ENCODE data around the gene TAF1C.

DNA sequence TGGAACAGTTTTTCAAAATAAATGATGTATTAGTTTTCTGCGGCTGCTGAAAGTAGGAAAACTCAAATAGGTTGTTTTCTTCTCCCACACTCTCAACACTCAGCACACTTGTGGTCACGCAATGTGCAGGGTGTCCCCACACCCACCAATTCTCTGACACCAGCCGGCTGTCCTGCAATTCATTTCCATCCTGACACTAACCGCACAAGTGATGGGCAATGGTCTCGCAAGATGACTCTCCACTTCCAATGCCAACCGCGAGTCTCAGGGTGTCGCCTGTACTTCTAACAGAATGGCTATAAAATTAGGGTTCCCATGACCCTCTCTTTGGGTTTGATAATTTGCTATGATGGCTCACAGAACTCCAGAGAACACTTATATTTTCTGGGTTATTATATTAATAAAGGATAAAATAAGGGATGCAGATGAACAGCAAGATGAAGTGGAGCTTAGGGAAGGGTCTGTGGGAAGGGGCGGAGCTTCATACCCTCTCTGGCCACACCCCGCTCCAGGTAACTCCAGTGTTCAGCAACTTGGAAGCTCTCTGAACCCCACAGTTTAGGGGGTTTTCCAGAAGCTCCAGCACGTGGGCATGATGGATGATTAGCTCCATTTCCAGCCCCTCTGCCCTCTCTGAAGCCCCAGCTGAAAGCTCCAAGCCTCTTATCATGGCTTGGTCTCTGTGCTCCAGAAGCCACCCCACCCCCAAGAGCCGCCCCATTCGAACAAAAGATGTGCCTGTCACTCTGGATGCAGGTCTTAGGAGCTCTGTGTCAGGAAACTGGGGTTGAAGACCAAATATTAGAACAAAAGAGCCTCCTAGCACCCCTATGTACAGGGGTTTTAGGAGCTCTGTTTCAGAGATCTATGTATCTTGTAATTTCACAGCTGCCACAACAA, 19.8 kb downstream of the TAF1C start:
- TF ChIP-seq, protein P1, sequence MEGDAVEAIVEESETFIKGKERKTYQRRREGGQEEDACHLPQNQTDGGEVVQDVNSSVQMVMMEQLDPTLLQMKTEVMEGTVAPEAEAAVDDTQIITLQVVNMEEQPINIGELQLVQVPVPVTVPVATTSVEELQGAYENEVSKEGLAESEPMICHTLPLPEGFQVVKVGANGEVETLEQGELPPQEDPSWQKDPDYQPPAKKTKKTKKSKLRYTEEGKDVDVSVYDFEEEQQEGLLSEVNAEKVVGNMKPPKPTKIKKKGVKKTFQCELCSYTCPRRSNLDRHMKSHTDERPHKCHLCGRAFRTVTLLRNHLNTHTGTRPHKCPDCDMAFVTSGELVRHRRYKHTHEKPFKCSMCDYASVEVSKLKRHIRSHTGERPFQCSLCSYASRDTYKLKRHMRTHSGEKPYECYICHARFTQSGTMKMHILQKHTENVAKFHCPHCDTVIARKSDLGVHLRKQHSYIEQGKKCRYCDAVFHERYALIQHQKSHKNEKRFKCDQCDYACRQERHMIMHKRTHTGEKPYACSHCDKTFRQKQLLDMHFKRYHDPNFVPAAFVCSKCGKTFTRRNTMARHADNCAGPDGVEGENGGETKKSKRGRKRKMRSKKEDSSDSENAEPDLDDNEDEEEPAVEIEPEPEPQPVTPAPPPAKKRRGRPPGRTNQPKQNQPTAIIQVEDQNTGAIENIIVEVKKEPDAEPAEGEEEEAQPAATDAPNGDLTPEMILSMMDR (conservative IDR thresholded peaks at IDR 0.05; ENCODE audit: low read depth, low read length) = no peak
- TF ChIP-seq POLR2A (IDR thresholded peaks at IDR 0.05; ENCODE audit: low read depth, low read length) (no peak), FOS (IDR thresholded peaks at IDR 0.05; ENCODE audit: low read depth, low read length) (no peak), SMC3 (IDR thresholded peaks at IDR 0.05; ENCODE audit: low read depth, low read length) (no peak), RFX5 (IDR thresholded peaks at IDR 0.05; ENCODE audit: low read depth, low read length) (no peak), MAFK (IDR thresholded peaks at IDR 0.05; ENCODE audit: low read depth, low read length) (no peak), RCOR1 (IDR thresholded peaks at IDR 0.05; ENCODE audit: insufficient replicate concordance, low read length) (no peak), CEBPB (IDR thresholded peaks at IDR 0.05; ENCODE audit: low read depth, low read length) (no peak), MXI1 (IDR thresholded peaks at IDR 0.05; ENCODE audit: borderline replicate concordance, low read depth, low read length) (no peak), RAD21 (IDR thresholded peaks at IDR 0.05; ENCODE audit: low read length) (no peak)
- TF ChIP-seq, protein P2, sequence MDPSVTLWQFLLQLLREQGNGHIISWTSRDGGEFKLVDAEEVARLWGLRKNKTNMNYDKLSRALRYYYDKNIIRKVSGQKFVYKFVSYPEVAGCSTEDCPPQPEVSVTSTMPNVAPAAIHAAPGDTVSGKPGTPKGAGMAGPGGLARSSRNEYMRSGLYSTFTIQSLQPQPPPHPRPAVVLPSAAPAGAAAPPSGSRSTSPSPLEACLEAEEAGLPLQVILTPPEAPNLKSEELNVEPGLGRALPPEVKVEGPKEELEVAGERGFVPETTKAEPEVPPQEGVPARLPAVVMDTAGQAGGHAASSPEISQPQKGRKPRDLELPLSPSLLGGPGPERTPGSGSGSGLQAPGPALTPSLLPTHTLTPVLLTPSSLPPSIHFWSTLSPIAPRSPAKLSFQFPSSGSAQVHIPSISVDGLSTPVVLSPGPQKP (IDR thresholded peaks at IDR 0.05; ENCODE audit: borderline replicate concordance, low read depth, low read length) = no peak
- TF ChIP-seq, protein P3, sequence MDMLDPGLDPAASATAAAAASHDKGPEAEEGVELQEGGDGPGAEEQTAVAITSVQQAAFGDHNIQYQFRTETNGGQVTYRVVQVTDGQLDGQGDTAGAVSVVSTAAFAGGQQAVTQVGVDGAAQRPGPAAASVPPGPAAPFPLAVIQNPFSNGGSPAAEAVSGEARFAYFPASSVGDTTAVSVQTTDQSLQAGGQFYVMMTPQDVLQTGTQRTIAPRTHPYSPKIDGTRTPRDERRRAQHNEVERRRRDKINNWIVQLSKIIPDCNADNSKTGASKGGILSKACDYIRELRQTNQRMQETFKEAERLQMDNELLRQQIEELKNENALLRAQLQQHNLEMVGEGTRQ (IDR thresholded peaks at IDR 0.05; ENCODE audit: low read depth, low read length) = no peak
